Mesenchymal stem cell (in vitro differentiated cells and primary cell): ENCODE measurements around the gene MAPK12.

Experiments
- DNase-seq: peaks from one replicate; pipeline ENCODE4 v3.0.0-alpha.2; 2013
- H2AFZ ChIP-seq: one replicate; pipeline ENCODE4 v1.6.1; 2013; ENCODE audit warnings: low read depth, mild to moderate bottlenecking, control low read depth, inconsistent platforms, low read length, moderate library complexity
- H2AK5ac ChIP-seq: 2 replicates; pipeline ENCODE4 v1.6.1; 2013; ENCODE audit warnings: low read length, moderate library complexity, mild to moderate bottlenecking, inconsistent platforms; ENCODE audit not compliant: severe bottlenecking
- H2BK120ac ChIP-seq: one replicate; pipeline ENCODE4 v1.6.1; 2013; ENCODE audit warnings: low read depth, mild to moderate bottlenecking, inconsistent platforms, low read length, moderate library complexity
- H2BK12ac ChIP-seq, 2 experiments: one replicate each; pipeline ENCODE4 v1.6.1; 2013; ENCODE audit warnings: inconsistent platforms in 2 of 2, low read length in 2 of 2, mild to moderate bottlenecking in 2 of 2, moderate library complexity in 2 of 2, control low read depth in 1 of 2
- H2BK15ac ChIP-seq: one replicate; pipeline ENCODE4 v1.6.1; 2013; ENCODE audit warnings: mild to moderate bottlenecking, low read depth, inconsistent platforms; ENCODE audit not compliant: poor library complexity, severe bottlenecking
- H2BK5ac ChIP-seq: 2 replicates; pipeline ENCODE4 v1.6.1; 2013; ENCODE audit warnings: low read depth, mild to moderate bottlenecking, low read length, control low read depth, inconsistent platforms; ENCODE audit not compliant: poor library complexity, severe bottlenecking
- H3K14ac ChIP-seq, 2 experiments: one replicate each; pipeline ENCODE4 v1.6.1; 2013; ENCODE audit warnings: inconsistent platforms in 2 of 2, low read length in 2 of 2, control low read depth in 1 of 2, mild to moderate bottlenecking in 1 of 2, moderate library complexity in 1 of 2
- H3K18ac ChIP-seq, 2 experiments: one replicate each; pipeline ENCODE4 v1.6.1; 2013; ENCODE audit warnings: inconsistent platforms in 2 of 2, low read length in 2 of 2, control low read depth in 1 of 2, low read depth in 1 of 2, mild to moderate bottlenecking in 1 of 2
- H3K23ac ChIP-seq, 2 experiments: one replicate each; pipeline ENCODE4 v1.6.1; 2013; ENCODE audit warnings: inconsistent platforms in 2 of 2, low read length in 2 of 2, mild to moderate bottlenecking in 2 of 2, moderate library complexity in 2 of 2, control low read depth in 1 of 2
- H3K27ac ChIP-seq: 2 replicates; pipeline ENCODE4 v1.5.1; 2013; ENCODE audit warnings: mild to moderate bottlenecking, moderate library complexity, low read length, control low read depth, inconsistent platforms; ENCODE audit not compliant: poor library complexity, severe bottlenecking
- H3K27me3 ChIP-seq, 2 experiments: 2 replicates each; pipeline versions ENCODE4 v1.6.1 to v1.7.0; 2013; ENCODE audit warnings: low read length in 2 of 2, mild to moderate bottlenecking in 2 of 2, moderate library complexity in 2 of 2, control low read depth in 1 of 2, inconsistent platforms in 1 of 2; ENCODE audit not compliant: control insufficient read depth in 1 of 2, insufficient read depth in 1 of 2
- H3K36me3 ChIP-seq, 2 experiments: 2 replicates each; pipeline versions ENCODE4 v1.6.1 to v1.7.0; 2013; ENCODE audit warnings: low read length in 2 of 2, control low read depth in 1 of 2, inconsistent platforms in 1 of 2, low read depth in 1 of 2, mild to moderate bottlenecking in 1 of 2; ENCODE audit not compliant: insufficient read depth in 2 of 2, control insufficient read depth in 1 of 2
- H3K4ac ChIP-seq, 2 experiments: one replicate each; pipeline ENCODE4 v1.6.1; 2013; ENCODE audit warnings: inconsistent platforms in 2 of 2, low read length in 2 of 2, mild to moderate bottlenecking in 2 of 2, moderate library complexity in 2 of 2, control low read depth in 1 of 2, low read depth in 1 of 2
- H3K4me1 ChIP-seq: 2 replicates; pipeline ENCODE4 v1.6.1; 2013; ENCODE audit warnings: low read depth, low read length, control low read depth; ENCODE audit not compliant: control insufficient read depth, insufficient read depth
- H3K4me2 ChIP-seq: 2 replicates; pipeline ENCODE4 v1.6.1; 2013; ENCODE audit warnings: low read length, mild to moderate bottlenecking, inconsistent platforms; ENCODE audit not compliant: poor library complexity, severe bottlenecking
- H3K4me3 ChIP-seq, 2 experiments: 2 replicates each; pipeline versions ENCODE4 v1.5.1 to v1.7.0; 2013; ENCODE audit warnings: low read length in 2 of 2, mild to moderate bottlenecking in 2 of 2, control low read depth in 1 of 2, low read depth in 1 of 2; ENCODE audit not compliant: insufficient read depth in 1 of 2
- H3K79me1 ChIP-seq: replicated peaks from 2 replicates; pipeline ENCODE4 v1.6.1; 2013; ENCODE audit warnings: mild to moderate bottlenecking, control low read depth, low read length, inconsistent platforms; ENCODE audit not compliant: poor library complexity, severe bottlenecking
- H3K9ac ChIP-seq: 2 replicates; pipeline ENCODE4 v1.7.0; 2013; ENCODE audit warnings: mild to moderate bottlenecking, low read length, moderate library complexity
- H3K9me3 ChIP-seq: 2 replicates; pipeline ENCODE4 v1.7.0; 2013; ENCODE audit warnings: mild to moderate bottlenecking, low read length; ENCODE audit not compliant: control insufficient read depth
- H4K8ac ChIP-seq: one replicate; pipeline ENCODE4 v1.6.1; 2013; ENCODE audit warnings: inconsistent platforms, mild to moderate bottlenecking, low read length, moderate library complexity
- H4K91ac ChIP-seq: one replicate; pipeline ENCODE4 v1.6.1; 2013; ENCODE audit warnings: mild to moderate bottlenecking, low read length, inconsistent platforms
- WGBS: methylation state at CpG from one replicate; pipeline ENCODE4 v1.1.7; 2013; ENCODE audit warnings: mixed read lengths; 5-methylcytosine and 5-hydroxymethylcytosine counted together

Gene MAPK12

DNA sequence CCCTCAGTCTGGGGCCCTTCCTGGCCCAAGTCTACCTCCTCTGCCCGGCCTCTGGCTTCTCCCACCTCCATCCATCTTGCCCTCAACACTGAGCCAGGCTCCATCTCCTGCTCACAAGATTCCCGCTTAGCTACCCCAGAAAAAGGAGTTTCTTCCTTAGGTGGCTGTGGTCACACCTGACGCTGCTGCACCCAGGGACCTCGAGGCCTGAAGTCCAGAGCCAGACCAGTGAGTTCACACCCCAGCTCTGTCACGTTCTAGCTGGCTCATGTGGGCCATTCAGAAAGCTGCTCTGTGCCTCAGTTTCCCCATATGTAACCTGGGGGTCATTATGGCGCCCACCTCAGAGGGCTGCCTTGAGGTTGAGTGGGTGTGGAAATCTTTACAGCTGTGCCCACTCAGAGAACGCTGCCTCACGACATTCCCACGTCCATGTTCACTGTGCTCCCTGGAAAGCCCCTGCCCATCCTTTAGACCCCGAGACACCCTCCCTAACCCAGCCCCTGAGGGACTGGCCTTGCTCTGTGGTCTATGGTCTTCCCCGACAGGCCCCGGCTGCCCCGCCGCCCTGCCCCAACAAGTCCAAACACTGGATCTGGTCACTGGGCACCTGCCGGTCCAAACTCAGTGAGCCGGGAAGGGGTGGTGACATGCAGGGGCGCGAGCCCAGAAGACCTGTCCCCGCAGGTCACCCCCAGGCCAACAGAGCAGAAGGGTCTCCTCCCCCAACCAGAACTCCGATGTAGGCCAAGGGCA lies 36.2 kb upstream of the MAPK12 start:
- Histone ChIP-seq H2AFZ (no peak overlapping the region), H4K8ac (no peak overlapping the region), H3K4me2 (no peak overlapping the region), H2BK120ac (no peak overlapping the region), H3K4ac (peak overlapping the region in 1 of 2 experiments; percentile 19), H3K27me3 (no peaks in the 10 kb centered on the region), H3K18ac (peak overlapping the region in 1 of 2 experiments; percentile 29), H2BK15ac (no peak overlapping the region), H2AK5ac (peak overlapping the region; percentile 34), H3K9me3 (no peaks in the 10 kb centered on the region), H2BK5ac (no peak overlapping the region), H2BK12ac (peak overlapping the region in 1 of 2 experiments; percentile 6), H3K23ac (peak overlapping the region in 1 of 2 experiments; percentile 23), H3K79me1 (no peaks in the 10 kb centered on the region), H3K4me1 (peaks cover 87% of the 10 kb centered on the region), H3K14ac (peak overlapping the region in 1 of 2 experiments; percentile 72), H4K91ac (no peak overlapping the region), H3K27ac (no peak overlapping the region), H3K36me3 (peaks cover 12 to 56% of the 10 kb centered on the region in 2 experiments), H3K9ac (no peak overlapping the region), H3K4me3 (no peak overlapping the region)
- 96% methylated on average over 20 of the region's 20 CpGs for WGBS
- DNase-seq, result no peak

DNA sequence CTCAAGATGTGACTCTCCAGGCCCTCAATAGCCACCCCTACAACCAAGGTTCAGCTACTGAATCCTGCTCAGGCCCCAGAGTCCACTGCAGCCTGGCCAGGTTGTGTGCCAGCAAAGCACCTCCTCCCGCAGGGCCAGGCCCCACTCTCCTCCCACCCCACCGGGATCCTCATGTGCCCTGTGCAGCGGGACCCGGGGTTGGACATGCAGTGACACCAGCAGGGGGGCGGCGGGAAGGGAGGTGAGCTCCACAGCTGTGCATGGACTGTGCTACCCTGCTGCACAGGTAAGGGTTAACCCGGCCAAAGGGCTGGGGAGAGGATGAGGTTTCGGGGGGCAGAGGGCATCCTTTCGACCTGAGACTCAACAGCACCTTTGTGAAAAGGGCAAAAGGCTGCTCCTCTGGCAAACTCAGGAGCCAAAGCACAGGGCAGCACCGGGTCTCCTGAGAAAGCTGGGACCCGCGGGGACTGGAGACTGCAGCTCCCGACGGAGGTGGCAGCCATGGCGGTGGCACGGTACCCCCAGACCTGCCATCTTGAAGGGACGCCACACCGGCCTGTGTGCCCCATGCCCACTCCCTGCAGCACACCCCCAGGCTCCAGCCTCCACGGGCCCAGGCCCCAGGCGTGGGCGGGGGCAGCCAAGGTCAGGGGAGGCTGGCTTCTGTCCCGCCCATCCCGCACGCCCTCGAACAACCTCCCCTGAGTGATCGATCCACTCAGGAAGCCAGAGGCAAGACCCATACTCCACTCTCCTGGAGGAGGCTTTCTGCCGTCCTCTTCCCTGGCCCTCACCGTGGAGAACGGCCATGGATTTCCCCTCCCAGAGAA lies 35.4 kb upstream of the MAPK12 start:
- DNase-seq, result no peak
- Histone ChIP-seq H3K4ac (no peak overlapping the region), H2BK12ac (peak overlapping the region in 1 of 2 experiments; percentile 67), H2BK15ac (no peak overlapping the region), H2AFZ (no peak overlapping the region), H3K9me3 (no peaks in the 10 kb centered on the region), H3K4me3 (no peak overlapping the region), H2AK5ac (peak overlapping the region; percentile 11), H3K4me1 (peaks cover 84% of the 10 kb centered on the region), H3K14ac (peak overlapping the region in 1 of 2 experiments; percentile 64), H4K91ac (peak overlapping the region; percentile 16), H3K27me3 (no peaks in the 10 kb centered on the region), H3K4me2 (no peak overlapping the region), H4K8ac (no peak overlapping the region), H2BK120ac (no peak overlapping the region), H3K79me1 (no peaks in the 10 kb centered on the region), H3K9ac (no peak overlapping the region), H2BK5ac (no peak overlapping the region), H3K27ac (peak overlapping the region; percentile 64), H3K18ac (peak overlapping the region in 1 of 2 experiments; percentile 67), H3K23ac (peak overlapping the region in 1 of 2 experiments; percentile 40), H3K36me3 (peaks cover 10 to 48% of the 10 kb centered on the region in 2 experiments)
- WGBS, result 91% methylated on average over 29 of the region's 29 CpGs

DNA sequence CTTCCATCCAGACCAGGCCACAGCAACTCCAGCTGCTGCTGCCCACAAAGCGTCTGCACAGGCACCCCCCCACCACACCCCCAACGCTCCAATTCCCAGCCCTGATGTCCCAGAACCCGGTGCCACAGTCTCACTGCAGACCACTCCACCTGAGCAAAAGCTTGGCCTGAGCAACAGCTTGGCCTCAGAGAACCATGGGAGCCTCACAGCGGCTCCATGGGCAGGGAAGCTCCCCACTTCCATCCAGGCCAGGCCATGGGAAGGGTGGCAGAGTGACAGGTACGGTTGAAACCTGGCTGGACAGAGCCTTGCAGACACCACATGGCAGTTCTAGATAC lies 32.8 kb upstream of the MAPK12 start:
- Histone ChIP-seq H3K27me3 (no peaks in the 10 kb centered on the region), H3K4ac (peak overlapping the region; percentile 2 to 62), H2BK12ac (peak overlapping the region; percentile 3 to 20), H3K23ac (no peak overlapping the region), H3K27ac (peak overlapping the region; percentile 98), H2BK5ac (peak overlapping the region; percentile 92), H4K91ac (peak overlapping the region; percentile 81), H3K36me3 (peaks cover 25 to 50% of the 10 kb centered on the region in 2 experiments), H3K4me3 (no peak overlapping the region), H2AFZ (no peak overlapping the region), H4K8ac (peak overlapping the region; percentile 39), H2AK5ac (peak overlapping the region; percentile 99), H3K14ac (peak overlapping the region in 1 of 2 experiments; percentile 18), H3K79me1 (no peaks in the 10 kb centered on the region), H3K9me3 (no peaks in the 10 kb centered on the region), H3K4me1 (peaks cover 77% of the 10 kb centered on the region), H3K4me2 (no peak overlapping the region), H2BK15ac (no peak overlapping the region), H3K18ac (peak overlapping the region; percentile 67 to 71), H2BK120ac (peak overlapping the region; percentile 84), H3K9ac (no peak overlapping the region)
- 52% methylated on average over 5 of the region's 5 CpGs for WGBS
- no peak for DNase-seq
